Activated CD8-positive, alpha-beta memory T cell treated with anti-CD3 and anti-CD28 coated beads, Interleukin-2, amount 50 U/mL, for 1 hour (primary cell): ENCODE measurements around the gene KIF1A.

Experiments used
- DNase-seq: peaks from one replicate; pipeline ENCODE4 v3.0.0-alpha.2; 2020; ENCODE audit errors: extremely low read depth

KIF1A gene

DNA sequence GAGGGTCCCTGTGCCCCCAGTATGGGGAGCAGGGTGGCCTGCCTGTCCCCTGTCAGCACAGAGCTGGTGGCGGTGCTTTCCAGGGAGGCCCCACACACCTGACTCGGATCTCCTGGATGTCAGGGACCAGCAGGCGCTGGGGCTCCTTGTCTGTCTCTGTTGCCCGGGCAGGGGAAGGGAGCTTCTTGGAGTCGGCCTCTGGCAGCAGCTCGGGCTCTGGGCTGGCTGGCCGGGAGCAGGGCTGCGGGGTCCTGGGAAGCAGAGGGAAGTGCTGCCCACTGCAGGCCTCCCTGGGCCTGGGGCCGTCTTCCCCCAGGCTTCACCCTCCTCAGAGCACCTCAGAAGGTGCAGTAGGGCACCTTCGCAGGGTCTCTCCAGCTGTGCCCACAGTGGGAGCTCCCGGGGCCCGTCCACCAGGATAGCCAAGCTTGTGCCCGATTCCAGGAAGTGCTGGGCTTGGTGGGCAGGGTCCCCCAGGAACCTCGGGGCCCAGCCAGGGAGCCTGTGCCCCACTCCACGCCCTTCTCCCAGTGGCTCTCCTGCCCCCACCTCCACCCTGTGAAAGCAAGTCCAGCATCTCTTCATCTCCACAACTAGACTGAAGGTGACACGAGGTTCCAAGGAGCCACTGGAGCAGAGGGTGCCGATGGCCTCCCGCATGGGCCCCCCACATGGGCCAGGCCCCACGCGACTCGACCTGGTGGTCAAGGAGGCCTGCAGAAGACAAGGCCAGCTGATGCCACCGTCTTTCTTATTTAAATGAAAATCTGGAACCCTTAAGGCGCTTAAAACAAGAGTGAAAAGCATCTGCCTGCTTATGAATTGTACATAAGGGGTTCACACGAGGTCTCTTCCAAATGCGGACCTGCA lies 100.1 kb downstream of the KIF1A start:
- DNase-seq, result no peak

DNA sequence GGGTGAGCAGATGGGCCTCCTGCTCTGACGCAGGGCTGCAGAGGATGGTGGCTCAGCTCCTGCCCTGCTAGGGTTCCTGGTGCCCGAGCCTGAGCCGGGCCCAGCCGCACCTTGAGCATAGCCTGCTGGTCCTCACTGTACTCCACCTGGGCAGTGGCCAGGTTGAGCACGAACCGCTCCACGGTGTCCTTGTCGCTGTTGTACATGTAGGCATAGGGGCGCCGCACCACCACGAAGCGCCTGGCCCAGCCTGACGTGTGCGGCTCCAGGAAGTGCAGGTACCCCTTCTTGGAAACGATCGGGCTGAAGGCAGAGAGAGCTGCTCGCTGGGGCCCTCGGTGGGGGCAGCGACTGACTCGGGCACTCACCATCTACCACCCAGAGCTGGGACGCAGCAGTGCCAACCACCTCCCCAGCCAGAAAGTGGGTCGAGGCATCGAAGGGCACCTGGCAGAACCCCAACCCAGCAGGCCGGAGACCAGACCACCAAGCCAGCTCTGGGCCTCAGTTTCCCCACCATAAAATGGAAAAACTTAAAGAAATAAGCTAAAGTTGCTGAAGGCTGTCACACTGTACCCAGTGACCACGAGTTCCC lies 101.0 kb downstream of the KIF1A start:
- no peak for DNase-seq

DNA sequence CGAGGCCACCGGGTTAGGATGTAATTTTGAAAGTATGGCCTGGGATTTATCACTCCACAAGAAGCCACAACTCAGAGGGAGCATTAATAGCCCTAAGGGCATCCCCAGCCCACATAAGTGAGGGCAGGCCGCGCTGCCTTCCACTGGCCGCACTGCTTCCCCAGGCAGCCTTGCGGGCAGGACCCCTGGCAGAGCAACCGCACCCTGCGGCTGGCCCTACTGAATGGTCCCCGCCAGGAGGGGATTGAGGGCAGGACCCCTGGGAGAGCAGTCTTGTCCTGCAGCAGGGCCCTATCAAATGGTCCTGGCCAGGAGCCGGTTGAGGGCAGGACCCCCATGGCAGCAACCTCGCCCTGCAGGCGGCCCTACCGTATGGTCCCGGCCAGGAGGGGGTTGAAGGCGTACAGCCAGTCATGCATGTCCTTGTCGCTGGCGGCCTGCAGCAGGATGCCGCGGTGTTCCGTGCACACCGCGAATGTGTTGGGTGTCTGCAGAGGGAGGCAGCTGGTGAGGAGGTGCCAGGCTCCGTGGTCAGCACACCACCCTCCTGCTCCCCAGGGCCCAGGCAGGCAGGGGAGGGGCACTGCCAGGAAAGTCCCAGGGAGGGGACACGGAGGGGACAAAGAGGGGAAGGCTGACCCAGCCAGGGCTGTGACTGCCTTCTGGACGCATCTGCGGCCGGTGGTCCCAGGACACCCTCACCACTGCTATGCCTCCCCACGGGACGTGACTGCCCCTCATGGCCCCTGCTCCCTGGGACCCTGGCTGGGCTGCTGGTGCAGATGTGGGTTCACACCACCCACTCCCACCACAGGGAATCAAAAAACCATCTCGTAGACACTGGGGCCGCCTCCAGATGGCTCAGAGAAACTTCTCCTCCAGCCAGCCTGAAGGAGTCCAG lies 102.1 kb downstream of the KIF1A start:
- no peak for DNase-seq

DNA sequence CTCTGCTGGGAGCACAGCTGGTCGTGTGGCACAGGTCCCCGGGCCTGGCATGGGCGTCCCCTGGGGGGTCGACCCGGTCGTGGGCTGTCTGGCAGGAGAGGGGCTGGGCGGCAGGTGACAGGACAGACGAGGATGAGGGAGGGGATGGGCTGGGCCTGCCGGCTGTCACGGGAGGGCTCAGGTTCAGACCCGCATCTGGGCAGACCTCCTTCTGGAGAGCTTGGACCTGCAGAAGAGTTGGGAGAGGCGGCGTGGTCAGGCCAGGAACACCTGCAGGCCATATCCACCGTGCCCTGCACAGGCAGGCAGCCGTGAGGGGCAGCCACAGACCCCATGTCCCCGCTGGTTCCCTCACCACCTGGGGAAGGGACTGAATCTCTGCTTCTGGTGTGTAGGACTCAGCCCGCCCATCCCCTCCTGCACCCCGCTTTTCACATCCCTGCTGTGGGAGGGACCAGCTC lies 102.8 kb downstream of the KIF1A start:
- DNase-seq, result no peak

DNA sequence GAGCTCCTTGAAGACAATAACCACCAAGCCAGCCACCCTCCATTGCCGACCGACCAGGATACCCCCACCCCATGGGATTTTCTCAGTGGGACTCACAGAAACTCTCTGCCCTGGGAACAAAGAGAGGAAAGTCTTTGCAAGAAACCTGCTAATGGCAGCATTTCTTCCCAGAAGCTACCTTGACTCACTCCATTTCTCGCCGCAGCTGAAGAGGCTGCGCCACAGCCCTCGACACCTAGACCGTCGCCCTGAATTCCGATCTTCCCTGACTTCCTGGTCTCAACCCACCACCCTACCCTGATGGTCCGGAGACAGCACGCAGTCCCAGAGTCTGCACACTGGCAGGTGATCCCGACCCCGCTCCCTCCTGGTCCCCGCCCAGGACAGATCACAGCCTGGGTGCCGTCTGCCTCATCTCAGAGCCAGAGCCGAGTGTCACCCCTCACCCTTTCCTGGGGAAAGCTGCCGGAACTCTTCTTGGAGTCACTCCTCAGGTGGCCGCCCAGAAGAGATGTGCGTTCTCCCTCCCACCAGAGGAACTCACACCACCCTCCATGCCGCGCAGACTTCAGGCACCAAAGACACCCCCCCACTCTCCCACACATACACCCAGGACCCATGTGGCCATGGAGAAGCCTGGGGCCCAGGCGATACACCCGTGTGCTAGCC lies 103.8 kb downstream of the KIF1A start:
- no peak for DNase-seq

DNA sequence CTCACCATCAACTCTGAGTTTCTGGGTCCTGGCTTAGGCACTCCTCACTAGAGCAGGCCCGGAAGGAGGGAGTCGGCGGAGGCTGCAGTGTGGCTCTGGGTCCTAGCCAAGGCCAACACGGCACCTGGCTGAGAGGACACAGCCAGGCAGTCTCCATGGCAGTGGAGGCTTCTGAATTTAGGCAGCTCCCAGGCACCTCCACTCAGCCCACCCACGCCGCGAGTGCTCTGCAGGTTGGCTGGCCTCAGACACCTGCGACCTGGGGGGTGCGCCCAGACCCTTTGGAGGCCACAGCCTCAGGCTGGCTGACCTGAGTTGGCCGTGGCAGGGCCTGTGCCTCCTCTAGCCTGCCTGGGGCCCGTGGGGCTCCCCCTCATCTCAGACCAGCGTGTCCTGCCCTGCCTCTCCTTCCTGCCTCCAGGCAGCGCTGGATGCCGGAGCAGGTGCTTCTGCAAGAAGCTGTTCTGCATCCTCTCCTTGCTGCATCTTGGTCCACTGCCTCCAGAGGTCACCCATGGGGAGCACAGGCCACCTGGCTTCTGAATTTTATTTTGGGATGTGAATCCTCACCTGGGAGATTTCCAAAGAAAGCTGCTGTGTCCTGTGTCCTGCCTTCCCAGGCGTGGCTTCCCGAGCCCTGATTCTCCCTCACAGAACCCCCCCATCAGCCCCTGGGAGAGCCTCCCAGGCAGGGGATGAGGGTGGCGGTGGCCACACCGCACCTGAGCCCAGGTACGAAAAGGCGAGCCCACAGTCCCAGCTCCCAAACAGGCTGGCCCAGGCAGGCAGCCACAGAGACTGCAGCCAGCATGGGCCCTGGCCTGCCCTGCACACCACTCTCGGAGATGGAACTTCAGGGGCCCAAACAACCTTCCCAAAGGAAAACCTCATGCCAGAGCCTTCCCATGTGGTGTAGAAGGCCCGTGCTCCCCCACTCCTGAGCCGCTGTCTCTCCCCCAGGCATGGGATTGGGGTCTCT lies 105.0 kb downstream of the KIF1A start:
- DNase-seq, result no peak

DNA sequence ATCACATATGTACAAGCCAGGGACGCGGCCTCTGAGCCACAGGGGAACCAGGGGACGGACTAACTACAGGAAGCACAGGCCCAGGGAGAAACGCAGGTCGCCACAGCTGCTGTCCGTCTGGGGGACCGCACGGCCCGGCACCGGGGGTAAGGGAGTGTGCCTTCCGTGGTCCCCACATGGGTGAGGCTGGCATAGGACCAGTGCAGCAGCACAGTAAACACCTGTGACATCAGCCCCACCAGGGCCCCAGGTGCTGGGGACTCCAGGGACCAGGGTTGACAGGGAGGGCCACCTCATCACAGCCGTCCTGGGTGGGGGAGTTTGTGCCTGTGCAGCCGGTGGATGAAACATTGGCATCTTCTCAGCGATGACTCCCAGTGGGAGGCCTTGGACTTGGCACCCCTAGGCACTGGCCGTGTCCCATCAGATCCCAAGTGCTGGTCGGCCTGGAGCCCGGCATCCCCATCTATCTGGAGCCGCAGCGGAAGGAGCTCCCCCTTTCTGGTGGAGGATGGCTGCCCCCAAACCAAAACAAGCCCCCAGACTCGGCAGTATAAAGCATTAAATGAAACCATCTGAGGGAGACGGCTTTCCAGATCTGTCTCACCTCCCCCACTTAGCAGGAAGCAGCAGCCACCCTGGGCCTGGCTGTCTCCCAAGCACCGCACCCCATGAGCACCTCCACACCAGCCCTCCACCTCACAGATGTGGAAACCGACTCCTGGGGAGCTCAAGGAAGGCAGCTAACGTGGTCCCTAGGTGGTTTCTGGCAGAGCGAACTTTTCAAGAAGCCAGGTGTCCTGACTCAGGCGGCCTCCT lies 105.9 kb downstream of the KIF1A start:
- no peak for DNase-seq

DNA sequence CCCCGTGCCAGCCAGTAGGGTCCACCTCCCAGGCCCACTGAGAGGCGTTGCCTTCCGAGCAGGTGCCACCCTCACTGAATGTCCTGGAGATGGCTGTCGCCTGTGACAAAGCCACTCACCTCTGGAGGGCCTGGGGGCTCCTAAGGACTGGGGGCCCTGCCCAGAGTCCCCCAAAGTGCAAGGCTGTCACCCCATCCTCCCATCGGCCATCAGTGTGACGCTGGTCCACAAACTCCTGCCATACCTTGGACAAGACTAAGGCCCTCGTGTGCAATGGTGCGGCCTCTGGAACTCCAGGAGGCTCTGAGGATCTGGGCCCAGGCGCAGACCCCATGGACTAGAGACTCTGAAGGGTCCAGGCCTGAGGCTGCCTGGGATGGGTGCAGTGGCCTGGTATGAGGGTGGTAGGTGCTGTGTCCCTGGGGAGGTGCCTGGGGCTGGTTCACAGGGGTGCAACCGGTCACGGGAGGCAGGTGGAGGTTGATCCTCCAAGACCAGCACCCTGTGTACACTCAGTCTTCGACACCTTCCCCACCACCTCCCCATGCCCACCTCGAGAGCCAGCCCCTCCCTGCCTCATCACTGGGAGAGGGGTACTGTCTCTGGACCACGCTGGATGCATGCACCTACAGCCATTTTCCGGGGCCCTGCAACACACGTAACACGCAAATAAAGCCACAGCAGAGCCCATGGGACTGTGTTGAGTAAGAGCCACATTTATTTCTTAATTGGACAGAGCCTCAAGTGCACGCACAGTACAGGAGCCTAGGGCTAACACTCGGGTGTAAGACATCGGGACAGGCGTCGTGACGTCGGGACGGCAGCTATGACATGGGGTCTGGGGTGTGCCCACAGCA lies 106.7 kb downstream of the KIF1A start:
- no peak for DNase-seq

DNA sequence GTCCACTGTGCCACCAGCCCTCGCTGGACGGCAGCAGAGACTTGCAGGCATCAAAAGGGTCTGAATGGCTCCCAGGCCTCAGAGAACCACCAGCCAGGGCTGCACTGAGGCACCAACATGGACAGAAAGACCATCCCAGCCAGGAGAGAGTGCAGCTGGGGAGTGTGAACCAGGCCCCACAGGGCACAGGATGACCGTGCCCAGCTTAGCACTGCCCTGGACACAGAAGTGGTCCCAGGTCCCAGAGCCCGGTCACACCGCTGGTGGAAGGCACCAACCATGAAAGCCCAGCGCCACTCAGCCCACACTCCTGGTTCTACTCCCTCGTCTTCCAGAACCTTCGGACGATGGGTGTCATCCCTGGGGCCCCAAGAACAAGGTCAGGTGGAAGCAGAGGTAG lies 107.9 kb downstream of the KIF1A start:
- DNase-seq, result no peak

DNA sequence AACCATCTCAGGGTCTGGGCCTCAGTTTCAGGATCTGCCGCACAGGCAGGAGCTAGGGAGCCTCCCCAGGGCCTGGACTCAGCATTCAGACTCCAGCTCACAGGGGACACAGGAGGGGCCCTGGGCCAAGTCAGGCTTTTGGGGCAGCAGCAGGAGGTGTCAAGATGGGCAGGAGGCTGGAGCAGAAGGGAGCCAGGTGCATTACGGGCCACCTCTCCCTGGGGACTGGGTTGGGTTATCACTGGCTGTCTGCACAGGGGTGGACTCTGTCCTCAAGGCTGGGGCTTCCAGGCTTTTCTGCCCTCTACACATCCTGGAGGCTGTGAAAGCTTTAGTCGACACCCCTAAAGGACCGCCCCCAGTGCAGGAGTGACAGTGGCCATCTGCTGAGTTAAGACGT lies 108.3 kb downstream of the KIF1A start:
- no peak for DNase-seq

DNA sequence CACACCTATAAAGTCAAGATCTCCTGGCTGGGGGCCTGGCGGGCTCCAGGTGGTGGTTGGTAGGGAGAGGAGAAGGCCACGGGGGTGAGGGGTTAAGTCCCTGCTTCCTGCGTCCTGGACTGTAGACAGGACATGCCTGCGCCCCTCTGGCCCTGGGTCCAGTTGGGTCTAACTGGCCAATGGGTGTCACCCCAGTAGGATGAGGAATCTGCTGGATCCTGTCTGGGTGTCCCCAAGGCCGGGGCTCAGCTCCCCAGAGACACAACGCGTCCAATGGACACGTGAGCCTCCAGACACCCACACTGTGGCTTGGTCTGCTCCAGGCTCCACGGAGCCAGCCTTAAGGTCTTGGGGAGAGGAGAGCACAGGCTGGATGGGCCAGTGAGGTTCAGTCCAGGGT lies 108.7 kb downstream of the KIF1A start:
- no peak for DNase-seq

DNA sequence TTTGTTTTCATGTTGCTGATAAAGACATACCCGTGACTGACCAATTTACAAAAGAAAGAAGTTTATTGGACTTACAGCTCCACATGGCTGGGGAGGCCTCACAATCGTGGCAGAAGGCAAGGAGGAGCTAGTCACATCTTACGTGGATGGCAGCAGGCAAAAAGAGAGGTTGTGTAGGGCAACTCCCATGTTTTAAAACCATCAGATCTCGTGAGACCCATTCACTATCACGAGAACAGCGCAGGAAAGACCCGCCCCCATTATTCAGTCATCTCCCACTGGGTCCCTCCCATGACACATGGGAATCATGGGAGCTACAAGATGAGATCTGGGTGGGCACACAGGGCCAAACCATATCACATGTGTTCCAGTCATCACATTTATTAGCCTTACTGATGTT lies 111.6 kb downstream of the KIF1A start:
- no peak for DNase-seq

DNA sequence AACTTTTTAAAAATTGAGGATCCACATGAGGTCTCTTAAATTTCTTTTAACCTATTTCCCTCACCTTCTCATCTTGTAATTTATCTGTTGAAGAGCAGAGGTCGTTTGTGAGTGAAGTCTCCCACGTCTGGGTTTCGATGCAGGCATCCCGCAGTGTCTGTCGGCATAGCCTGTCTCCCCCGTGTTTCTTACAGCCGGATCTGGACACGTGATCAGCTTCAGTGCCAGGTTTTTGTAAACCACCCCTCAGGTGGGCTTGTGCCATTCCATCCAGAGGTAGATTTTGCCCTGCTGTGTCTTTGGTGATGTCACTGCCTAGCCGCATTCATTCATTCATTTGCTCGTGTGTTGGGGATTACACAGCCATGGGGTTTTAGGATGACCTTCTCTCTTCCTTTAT lies 112.2 kb downstream of the KIF1A start:
- no peak for DNase-seq

DNA sequence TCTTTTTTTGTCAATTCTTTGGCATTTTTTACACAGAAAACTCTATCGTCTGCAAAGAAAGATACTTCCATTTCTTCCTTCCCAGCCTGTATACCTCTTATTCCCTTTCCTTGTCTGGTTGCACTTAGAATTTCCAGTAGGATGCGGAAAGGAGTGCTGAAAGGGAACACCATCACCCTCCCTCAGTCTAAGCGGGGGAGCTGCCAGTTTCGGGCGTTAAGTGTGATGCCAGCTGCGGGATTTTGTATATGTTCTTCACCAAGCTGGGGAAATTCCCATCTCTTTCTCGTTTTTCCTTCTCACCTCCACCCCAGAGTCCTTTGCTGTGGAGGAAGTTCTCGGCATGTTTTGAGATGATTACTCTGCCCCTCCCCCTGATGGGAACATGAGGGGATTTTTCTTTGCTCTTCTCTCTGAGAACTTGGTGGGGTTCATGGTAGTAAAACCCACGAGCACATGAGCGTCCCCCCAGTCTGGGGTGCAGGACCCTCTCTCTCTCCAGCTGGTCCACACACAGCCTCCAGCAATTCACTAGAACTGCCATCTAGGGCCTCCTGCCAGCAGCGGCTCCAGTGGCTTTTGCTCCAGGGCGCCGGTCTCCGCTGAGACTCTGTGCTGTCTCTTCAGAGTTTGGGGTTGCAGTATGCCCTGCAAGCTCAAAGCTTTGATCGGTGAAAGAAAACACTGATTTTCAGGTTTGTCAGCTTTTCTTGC lies 112.8 kb downstream of the KIF1A start:
- no peak for DNase-seq

DNA sequence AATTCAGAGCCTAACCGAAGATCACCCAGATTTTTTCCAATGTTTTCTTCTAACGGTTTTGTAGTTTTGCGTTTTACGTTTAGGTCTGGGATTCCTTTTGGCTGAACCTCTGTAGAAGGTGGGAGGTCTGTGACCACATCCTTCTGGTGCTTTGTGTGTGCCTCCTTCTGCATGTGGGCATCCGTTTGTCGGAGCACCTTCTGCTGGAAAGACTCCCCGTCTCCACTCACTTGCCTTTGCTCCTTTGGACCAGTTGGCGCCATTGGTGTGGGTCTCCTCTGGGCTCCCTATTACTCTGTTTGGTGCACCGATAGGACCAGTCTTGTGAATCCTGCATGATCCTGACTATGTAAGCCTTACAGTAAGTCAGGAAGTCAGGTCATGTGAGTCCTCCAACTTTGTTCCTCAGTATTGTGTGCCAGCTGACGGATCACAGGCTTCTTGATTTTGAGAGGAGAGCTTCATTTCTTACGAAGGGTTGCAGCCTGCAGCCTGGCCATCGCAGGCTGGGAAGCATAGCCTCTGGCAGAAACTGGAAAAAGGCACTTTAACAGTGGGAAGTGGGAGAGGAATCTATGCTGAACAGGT lies 114.7 kb downstream of the KIF1A start:
- DNase-seq, result no peak

DNA sequence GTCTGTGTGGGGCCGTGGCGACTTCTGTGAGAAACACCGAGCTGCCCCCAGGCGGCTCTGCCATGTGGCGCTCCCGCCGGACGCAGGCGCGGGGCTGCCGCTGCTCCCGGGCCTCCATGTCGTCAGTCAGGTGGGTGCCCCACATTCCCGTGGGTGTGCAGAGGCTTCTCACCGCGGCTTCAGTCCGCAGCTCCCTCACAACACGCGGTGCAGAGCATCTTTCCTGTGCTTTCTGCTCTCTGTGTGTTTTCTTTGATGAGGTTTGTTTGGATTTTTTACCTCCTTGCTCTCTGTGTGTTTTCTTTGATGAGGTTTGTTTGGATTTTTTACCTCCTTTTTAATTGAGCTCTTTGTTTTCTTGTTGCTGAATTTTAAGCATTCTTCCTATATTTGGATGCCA lies 115.4 kb downstream of the KIF1A start:
- DNase-seq, result no peak

DNA sequence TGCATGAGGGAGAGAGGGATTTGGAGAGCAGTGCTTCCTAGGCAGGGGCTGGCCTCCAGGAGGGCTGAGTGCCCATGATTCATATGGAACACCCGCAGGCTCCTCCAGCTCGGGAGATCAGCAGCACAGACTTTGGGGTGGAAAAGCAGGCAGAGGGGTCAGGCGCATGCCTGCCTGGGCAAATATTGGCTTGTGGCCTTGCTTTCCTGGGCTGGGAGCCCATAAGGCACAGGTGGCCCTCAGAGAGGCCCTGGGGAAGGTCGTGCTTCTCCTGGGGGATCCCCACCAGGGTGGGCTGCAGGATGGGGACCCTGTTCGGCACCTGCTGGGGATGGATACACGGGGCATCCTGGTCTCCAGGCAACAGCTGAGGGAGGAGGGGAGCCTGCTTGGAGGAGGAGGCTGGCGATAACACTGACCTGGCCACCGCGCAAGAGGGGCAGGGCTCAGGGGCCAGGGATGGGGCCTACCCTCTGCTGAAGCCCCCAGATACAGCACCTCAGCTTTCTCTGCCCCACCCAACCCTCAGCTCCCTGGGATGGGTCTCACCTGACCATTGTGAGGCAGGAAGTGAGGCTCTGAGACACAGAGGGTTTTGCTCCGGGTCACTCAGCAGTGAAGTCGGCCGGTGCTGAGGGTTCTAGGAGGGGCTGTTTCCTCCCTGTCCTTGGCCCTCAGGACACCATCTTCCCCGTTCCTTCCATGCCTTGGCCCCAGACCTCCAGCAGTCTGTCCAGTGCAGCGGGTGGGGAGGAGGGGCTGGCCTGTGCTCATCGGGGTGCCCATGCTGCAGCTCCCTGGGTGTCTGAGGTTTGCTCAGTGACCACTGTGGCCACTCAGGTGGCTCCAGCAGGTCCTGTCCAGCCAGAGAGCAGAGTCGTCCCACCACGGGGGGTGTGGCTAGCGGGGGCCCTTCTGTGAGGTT lies 116.3 kb downstream of the KIF1A start:
- DNase-seq, result no peak
